Endothelial cell of umbilical vein (primary cell): ENCODE results near the gene CA4. TPM values are rescaled to one million over a fixed set of nuclear protein-coding genes. Genes with fewer than 3 reads are reported as not detected.

Experiments used
- BruUV-seq: library from RNA; stranded (reverse); fragments of 400-500 nt; replicated peaks from 2 replicates; lab custom pipeline; 2021; lab: Mats Ljungman, UMichigan
- CTCF ChIA-PET: fragments of 300-600, 350-600 bp; sonication (Branson Sonifier 250); formaldehyde crosslinking; loops from one replicate; lab custom pipeline; 2021; ENCODE audit warnings: antibody characterized with exemption, inconsistent platforms; lab: Charles Lee
- POLR2A ChIA-PET: fragments of 300-600, 350-600 bp; sonication (Branson Sonifier 250); formaldehyde crosslinking; loops from one replicate; lab custom pipeline; 2021; ENCODE audit warnings: antibody characterized with exemption, inconsistent platforms; lab: Charles Lee
- DNase-seq: peaks from one replicate; pipeline ENCODE4 v3.0.0-alpha.2; 2011; ENCODE audit warnings: low read depth, low spot score
- FAIRE-seq: peaks from 2 replicates; lab custom pipeline; 2011; peaks lifted over from hg19 to GRCh38; lab: Jason Lieb, UNC
- H2AFZ ChIP-seq: 2 replicates; pipeline ENCODE4 v1.6.0; 2012; ENCODE audit warnings: low read depth, low read length, control low read depth, inconsistent platforms
- H3K27ac ChIP-seq: 2 replicates; pipeline ENCODE4 v1.5.1; 2011; ENCODE audit warnings: low read depth, mild to moderate bottlenecking, control low read depth, low read length, moderate library complexity; ENCODE audit not compliant: insufficient read depth
- H3K27me3 ChIP-seq, 2 experiments: 2 replicates each; pipeline versions ENCODE4 v1.6.0 to v1.6.1; 2011; ENCODE audit warnings: low read length in 2 of 2, mixed read lengths in 1 of 2; ENCODE audit not compliant: control insufficient read depth in 2 of 2, insufficient read depth in 2 of 2
- H3K36me3 ChIP-seq, 2 experiments: 2 replicates in 1 of 2; 3 replicates in 1 of 2; pipeline ENCODE4 v1.5.1; 2011; ENCODE audit warnings: low read length in 2 of 2, mild to moderate bottlenecking in 1 of 2, moderate library complexity in 1 of 2; ENCODE audit not compliant: control insufficient read depth in 2 of 2, insufficient read depth in 2 of 2; ENCODE audit errors: extremely low read depth in 1 of 2
- H3K4me1 ChIP-seq: 3 replicates; pipeline ENCODE4 v1.5.1; 2011; ENCODE audit warnings: mild to moderate bottlenecking, low read length; ENCODE audit not compliant: control insufficient read depth, insufficient read depth; ENCODE audit errors: extremely low read depth
- H3K4me2 ChIP-seq: 2 replicates; pipeline ENCODE4 v1.6.1; 2011; ENCODE audit warnings: low read length, control low read depth, mixed read lengths; ENCODE audit not compliant: insufficient read depth
- H3K4me3 ChIP-seq, 3 experiments: fragments of 200-600 bp in 1 of 3; sonication (generic), shearing (Covaris generic) in 1 of 3; replicated peaks in 1 of 3; 2 replicates each; pipeline ENCODE4 v1.5.1; 2011 to 2016; ENCODE audit warnings: control low read depth in 3 of 3, low read length in 3 of 3, mild to moderate bottlenecking in 2 of 3, inconsistent platforms in 1 of 3, low read depth in 1 of 3, moderate library complexity in 1 of 3; ENCODE audit not compliant: insufficient read depth in 1 of 3
- H3K79me2 ChIP-seq: 2 replicates; pipeline ENCODE4 v1.6.0; 2012; ENCODE audit warnings: low read length, inconsistent platforms; ENCODE audit not compliant: control insufficient read depth, insufficient read depth
- H3K9ac ChIP-seq: replicated peaks from 2 replicates; pipeline ENCODE3; 2011; ENCODE audit warnings: low read length, control low read depth; ENCODE audit not compliant: insufficient read depth; ENCODE audit errors: extremely low read depth
- H3K9me1 ChIP-seq: replicated peaks from 3 replicates; pipeline ENCODE4 v1.6.0; 2011; ENCODE audit warnings: mild to moderate bottlenecking, low read length; ENCODE audit not compliant: control insufficient read depth, insufficient read depth; ENCODE audit errors: extremely low read depth
- H3K9me3 ChIP-seq: replicated peaks from 2 replicates; pipeline ENCODE4 v1.5.1; 2012; ENCODE audit warnings: low read length, inconsistent platforms; ENCODE audit not compliant: control insufficient read depth, insufficient read depth
- H4K20me1 ChIP-seq: replicated peaks from 2 replicates; pipeline ENCODE3; 2011; ENCODE audit warnings: mild to moderate bottlenecking, low read length; ENCODE audit not compliant: control insufficient read depth, insufficient read depth; ENCODE audit errors: extremely low read depth
- EZH2 ChIP-seq: IDR thresholded peaks from 2 replicates; pipeline ENCODE4 v1.6.1; 2012; ENCODE audit warnings: borderline replicate concordance, low read depth, mild to moderate bottlenecking, moderate library complexity, low read length, inconsistent platforms; ENCODE audit not compliant: severe bottlenecking
- FOS ChIP-seq: IDR thresholded peaks from 2 replicates; pipeline ENCODE4 v1.6.1; 2011; ENCODE audit warnings: mild to moderate bottlenecking, low read length, moderate library complexity, borderline replicate concordance; ENCODE audit not compliant: insufficient read depth
- JUN ChIP-seq: IDR thresholded peaks from 2 replicates; pipeline ENCODE4 v1.6.1; 2011; ENCODE audit warnings: borderline replicate concordance, low read depth; ENCODE audit not compliant: insufficient read length, insufficient read depth
- MAX ChIP-seq: IDR thresholded peaks from 2 replicates; pipeline ENCODE4 v1.6.1; 2011; ENCODE audit not compliant: insufficient read depth, insufficient read length
- MYC ChIP-seq: IDR thresholded peaks from one replicate; pipeline ENCODE4 v1.6.1; 2011; ENCODE audit warnings: mild to moderate bottlenecking, low read depth, low read length
- POLR2A ChIP-seq: IDR thresholded peaks from 2 replicates; pipeline ENCODE4 v1.6.1; 2012; ENCODE audit warnings: low read depth, mild to moderate bottlenecking, control low read depth, low read length
- POLR2AphosphoS5 ChIP-seq: IDR thresholded peaks from 2 replicates; pipeline ENCODE4 v1.6.1; 2012; ENCODE audit warnings: low read depth, mild to moderate bottlenecking, control low read depth, low read length, moderate library complexity; ENCODE audit not compliant: insufficient read depth
- dilution Hi-C: fragments of 300-500 bp; cut with MboI; formaldehyde crosslinking; loops from one replicate; pipeline ENCODE4 v1.15.0; 2019; ENCODE audit warnings: low sequenced_read_pairs; ENCODE audit not compliant: extremely low pct_ligation_motif_present
- intact Hi-C: fragments of 100-400 bp; cut with micrococcal nuclease; formaldehyde crosslinking; loops from one replicate; pipeline ENCODE4 v1.10.0; 2022
- polyA plus RNA-seq, 4 experiments: library from polyadenylated mRNA; depleted of rRNA in 3 of 4; stranded (reverse) in 3 of 4; unstranded in 1 of 4; fragments of >200 nt; gene quantifications; 2 replicates each; pipeline versions ENCODE4 v1.2.1 to v1.2.3, GENCODE V29; 2011 to 2012; ENCODE audit warnings: missing spikeins in 1 of 4
- total RNA-seq: library from RNA; stranded (reverse); gene quantifications from 2 replicates; pipeline ENCODE4 v1.2.3, GENCODE V29; 2021
- TF ChIP-seq, protein P1 (sequence below), 2 donors: IDR thresholded peaks; 1 replicate in 1 of 2; 2 replicates in 1 of 2; pipeline ENCODE4 v1.5.1; 2011; ENCODE audit warnings: low read length in 2 of 2, mild to moderate bottlenecking in 2 of 2, moderate library complexity in 2 of 2, control low read depth in 1 of 2, inconsistent platforms in 1 of 2, low read depth in 1 of 2; ENCODE audit not compliant: insufficient read depth in 1 of 2; ENCODE audit errors: extremely low read depth in 1 of 2

CA4 gene
- total and polyA plus RNA-seq, 2 donors (not counting 3 experiments of a cell fraction or from before 2014, with no cell fraction given): 0.17 to 0.29 TPM

DNA sequence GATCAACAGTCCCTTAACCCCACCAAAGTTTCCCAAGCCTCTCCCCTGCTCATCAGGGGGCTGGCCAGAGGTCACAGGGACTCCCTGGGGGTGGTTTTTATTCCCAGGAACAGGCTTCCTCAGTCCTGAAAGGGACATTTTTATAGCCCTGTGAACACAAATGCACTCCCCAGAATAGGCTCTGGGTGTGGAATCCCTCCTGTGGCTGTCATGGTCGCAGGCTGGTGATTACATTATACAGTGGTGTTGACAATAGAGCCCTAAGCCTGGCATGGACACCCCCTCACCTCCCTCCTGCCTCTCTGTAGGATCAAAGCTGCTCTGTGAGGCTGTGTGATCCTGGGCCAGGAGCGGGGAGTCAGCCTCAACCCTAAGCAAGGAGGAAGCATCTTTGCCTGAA is 1.4 kb upstream of the CA4 start:
- no peak overlapping the region for H2AFZ ChIP-seq
- no peaks in the 10 kb centered on the region for H3K36me3 ChIP-seq
- ChIA-PET CTCF (interaction anchor here (1.3 kb wide), 1 partner anchor 82 kb away, joined by 4 read pairs; no protein-coding TSS in a partner anchor), POLR2A (no interaction called here)
- no peak overlapping the region for H3K27ac ChIP-seq
- dilution Hi-C loops: no loop called here
- H4K20me1 ChIP-seq: no peaks in the 10 kb centered on the region
- FAIRE-seq: no peak
- H3K4me2 ChIP-seq: no peak overlapping the region
- no peak overlapping the region for H3K9ac ChIP-seq
- TF ChIP-seq MYC (no peak), POLR2AphosphoS5 (no peak), JUN (no peak), EZH2 (no peak), MAX (no peak), FOS (no peak), POLR2A (no peak)
- TF ChIP-seq, protein P1, sequence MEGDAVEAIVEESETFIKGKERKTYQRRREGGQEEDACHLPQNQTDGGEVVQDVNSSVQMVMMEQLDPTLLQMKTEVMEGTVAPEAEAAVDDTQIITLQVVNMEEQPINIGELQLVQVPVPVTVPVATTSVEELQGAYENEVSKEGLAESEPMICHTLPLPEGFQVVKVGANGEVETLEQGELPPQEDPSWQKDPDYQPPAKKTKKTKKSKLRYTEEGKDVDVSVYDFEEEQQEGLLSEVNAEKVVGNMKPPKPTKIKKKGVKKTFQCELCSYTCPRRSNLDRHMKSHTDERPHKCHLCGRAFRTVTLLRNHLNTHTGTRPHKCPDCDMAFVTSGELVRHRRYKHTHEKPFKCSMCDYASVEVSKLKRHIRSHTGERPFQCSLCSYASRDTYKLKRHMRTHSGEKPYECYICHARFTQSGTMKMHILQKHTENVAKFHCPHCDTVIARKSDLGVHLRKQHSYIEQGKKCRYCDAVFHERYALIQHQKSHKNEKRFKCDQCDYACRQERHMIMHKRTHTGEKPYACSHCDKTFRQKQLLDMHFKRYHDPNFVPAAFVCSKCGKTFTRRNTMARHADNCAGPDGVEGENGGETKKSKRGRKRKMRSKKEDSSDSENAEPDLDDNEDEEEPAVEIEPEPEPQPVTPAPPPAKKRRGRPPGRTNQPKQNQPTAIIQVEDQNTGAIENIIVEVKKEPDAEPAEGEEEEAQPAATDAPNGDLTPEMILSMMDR (IDR thresholded peaks at IDR 0.05; ENCODE audit: extremely low read depth in 1 of 2, insufficient read depth in 1 of 2, low read depth in 1 of 2, low read length in 2 of 2): no peak
- peaks cover 3% of the 10 kb centered on the region for H3K4me1 ChIP-seq
- H3K79me2 ChIP-seq: no peaks in the 10 kb centered on the region
- DNase-seq: no peak
- no TSS peak for BruUV-seq
- no peaks in the 10 kb centered on the region for H3K9me1 ChIP-seq
- intact Hi-C loops: loop anchor here (10.0 kb wide), 3 partner anchors 246 to 486 kb away; partner anchors contain the start of gene USP32
- no peak overlapping the region for H3K4me3 ChIP-seq
- peaks cover 69 to 76% of the 10 kb centered on the region in 2 experiments for H3K27me3 ChIP-seq
- H3K9me3 ChIP-seq: no peaks in the 10 kb centered on the region
